H54 (cell line): ENCODE data around the gene C1orf198.
"Not testable (repeated sequence)": the region's sequence is repeated elsewhere in the genome, so short reads cannot be mapped to it uniquely, and the experiment has no call there.

Experiments used
- DNase-seq: peaks from one replicate; pipeline ENCODE4 v3.0.0; 2011; ENCODE audit warnings: low spot score, mixed read lengths; ENCODE audit not compliant: insufficient read length
- FAIRE-seq: peaks from 3 replicates; lab custom pipeline; 2011; peaks lifted over from hg19 to GRCh38; lab: Jason Lieb, UNC
- POLR2A ChIP-seq: IDR thresholded peaks from 2 replicates; pipeline ENCODE4 v1.6.1; 2011; ENCODE audit warnings: low read depth, mild to moderate bottlenecking, low read length

The C1orf198 gene

GRCh38 chr1:230849451-230850224, 18.7 kb downstream of the C1orf198 start:
- TF ChIP-seq POLR2A, result no peak
- DNase-seq (peak; percentile 69), FAIRE-seq (no peak)

DNA sequence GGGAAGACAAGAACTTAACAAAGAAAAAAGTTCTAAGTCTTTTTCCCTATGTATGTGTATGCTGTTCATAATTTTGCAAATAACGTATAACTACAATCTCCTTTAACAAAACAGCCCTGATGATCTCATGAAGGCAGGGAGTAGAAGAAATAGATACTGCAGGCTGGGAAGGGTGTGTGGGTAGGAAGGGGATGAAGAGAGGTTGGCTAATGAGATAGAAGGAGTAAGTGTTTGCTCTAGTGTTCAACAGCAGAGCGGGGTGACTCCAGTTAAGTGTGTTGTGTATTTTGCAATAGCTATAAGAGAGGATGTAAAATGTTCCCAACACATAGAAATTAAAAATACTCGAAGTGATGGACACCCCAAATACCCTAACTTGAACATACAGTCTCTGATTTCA, 20.1 kb downstream of the C1orf198 start:
- DNase-seq (no peak), FAIRE-seq (no peak)
- TF ChIP-seq POLR2A, result no peak

GRCh38 chr1:230845184-230845583, 23.1 kb downstream of the C1orf198 start:
- FAIRE-seq, DNase-seq: not testable (repeated sequence)

DNA sequence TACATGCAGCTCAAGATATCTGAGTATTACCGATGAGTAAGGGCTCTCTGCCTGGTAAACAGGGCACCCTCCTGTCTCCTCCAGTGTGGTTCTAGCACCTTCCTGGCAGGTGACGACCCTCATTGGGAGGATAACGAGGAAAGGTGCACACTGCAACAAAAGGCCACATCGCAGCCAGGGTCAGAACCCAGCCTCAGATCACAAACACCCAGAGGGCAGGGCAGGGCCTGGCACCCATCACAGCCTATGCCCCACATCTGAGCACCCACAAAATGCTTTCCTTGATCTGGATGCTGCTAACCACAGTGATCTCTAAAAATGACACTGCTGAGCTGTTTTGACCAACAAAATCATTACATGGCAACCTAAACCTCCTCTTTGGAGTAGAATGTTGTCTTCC, 23.8 kb downstream of the C1orf198 start:
- no peak for TF ChIP-seq POLR2A
- DNase-seq, result no peak
- no peak for FAIRE-seq

DNA sequence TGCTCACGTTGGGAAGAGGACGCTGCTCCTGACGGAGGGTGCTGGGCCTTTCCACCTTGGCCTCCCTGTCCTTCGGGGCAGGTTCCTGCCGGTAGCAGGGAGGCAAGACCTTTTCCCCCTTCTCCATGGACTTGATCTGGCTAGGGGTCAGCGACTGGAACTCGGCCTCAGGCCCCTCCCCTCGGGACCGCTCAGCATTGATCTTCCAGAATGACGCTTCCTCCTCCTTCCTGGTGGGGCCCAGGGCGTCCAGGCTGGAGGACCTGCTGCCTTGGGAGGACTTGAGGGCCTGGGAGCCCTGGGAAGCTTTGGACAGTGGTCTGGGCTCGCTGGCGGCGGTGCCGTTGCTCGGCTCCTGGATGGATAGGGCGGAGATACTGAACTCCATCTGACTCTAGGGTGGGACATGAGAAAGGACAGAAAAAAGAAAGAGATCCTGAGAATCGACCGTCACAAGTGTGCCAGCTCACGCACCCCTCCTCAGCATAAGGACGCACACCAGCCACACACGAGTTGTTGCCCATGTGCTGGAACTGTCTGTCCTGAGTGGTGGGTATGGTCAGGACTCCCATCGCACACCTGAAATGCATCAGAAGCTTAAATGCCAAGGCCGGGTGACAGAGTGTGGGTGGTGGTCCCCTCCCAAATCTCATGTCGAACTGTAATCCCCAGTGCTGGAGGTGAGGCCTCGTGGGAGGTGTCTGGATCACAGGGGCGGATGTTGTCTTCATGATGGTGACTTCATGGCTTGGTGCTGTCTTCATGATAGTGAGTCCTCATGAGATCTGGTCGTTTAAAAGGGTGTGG, 24.6 kb downstream of the C1orf198 start:
- DNase-seq, result no peak
- no peak for TF ChIP-seq POLR2A
- FAIRE-seq, result no peak

GRCh38 chr1:230842801-230843200, 25.5 kb downstream of the C1orf198 start:
- FAIRE-seq (no peak), DNase-seq (no peak)
- TF ChIP-seq POLR2A, result no peak

GRCh38 chr1:230839173-230839572, 29.1 kb downstream of the C1orf198 start:
- no peak for FAIRE-seq
- no peak for TF ChIP-seq POLR2A
- DNase-seq, result no peak

GRCh38 chr1:230836793-230837192, 31.5 kb downstream of the C1orf198 start:
- DNase-seq (no peak), FAIRE-seq (no peak)
- no peak for TF ChIP-seq POLR2A

GRCh38 chr1:230836347-230836746, 32.0 kb downstream of the C1orf198 start:
- TF ChIP-seq POLR2A, result no peak
- no peak for DNase-seq
- FAIRE-seq, result no peak

DNA sequence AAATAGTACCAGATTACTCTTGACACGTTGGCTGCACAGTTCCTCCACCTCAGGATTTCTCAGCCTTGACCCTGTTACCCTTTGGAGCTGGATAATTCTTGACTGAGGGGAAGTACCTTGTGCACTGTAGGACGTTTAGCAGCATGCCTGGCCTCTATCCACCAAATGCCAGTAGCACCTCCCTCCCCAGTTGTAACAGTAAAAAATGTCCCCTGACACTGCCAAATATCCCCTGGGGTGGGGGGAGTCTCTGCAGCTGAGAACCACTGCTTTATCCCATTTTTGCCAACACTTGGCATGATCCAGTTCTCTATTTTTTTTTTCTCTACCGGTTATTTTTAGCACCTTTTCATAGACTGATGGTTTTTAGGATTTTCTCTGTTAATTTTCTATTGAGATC, 34.0 kb downstream of the C1orf198 start:
- DNase-seq (no peak), FAIRE-seq (no peak)

GRCh38 chr1:230833511-230833910, 34.8 kb downstream of the C1orf198 start:
- DNase-seq, result no peak
- TF ChIP-seq POLR2A, result no peak
- FAIRE-seq, result no peak

More for the DNA sequence above, 34.0 kb downstream of the C1orf198 start:
- no peak for TF ChIP-seq POLR2A

DNA sequence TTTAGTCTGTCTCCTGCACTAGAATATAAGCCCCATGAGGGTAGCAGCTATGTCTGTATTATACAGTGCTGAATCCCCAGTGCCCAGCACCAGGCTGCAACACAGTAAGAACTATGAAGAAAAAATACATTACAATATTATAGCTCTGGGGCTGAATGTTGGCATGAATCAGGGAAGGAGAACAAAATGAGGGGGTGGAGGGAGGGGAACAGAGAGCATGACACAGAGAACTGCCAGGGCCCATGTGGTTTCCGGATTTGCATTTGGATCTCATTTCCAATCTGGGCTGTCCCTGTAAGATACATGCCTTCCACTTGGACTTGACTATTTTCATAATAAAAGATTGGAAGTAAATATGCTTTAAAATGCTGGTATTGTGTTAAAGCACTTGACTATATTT, 35.8 kb downstream of the C1orf198 start:
- TF ChIP-seq POLR2A, result no peak
- FAIRE-seq (no peak), DNase-seq (no peak)

DNA sequence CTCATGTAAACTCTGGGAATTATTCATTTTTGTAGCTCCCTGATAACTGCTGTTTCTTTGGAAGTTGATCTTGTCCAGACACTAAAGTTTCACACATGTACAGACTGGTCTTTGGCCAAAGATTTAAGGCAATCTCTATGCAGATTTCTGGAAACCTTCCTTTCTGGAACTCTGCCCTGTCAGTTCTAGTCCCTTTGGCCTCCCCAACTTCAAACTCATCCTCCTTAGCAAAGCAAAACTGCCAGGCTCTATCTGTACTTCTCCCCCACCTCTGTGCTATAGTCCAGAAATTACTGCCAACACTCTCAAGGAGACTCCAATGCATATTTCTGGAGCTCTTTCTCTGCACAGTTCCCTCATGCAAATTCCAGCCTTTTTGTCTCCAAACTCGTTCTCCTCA, 36.5 kb downstream of the C1orf198 start:
- DNase-seq (no peak), FAIRE-seq (no peak)
- no peak for TF ChIP-seq POLR2A

- TF ChIP-seq POLR2A, result no peak
- no peak for FAIRE-seq
- DNase-seq, result no peak
Observed at GRCh38 chr1:230828421-230828820, 39.9 kb downstream of the C1orf198 start.
